Stimulated activated CD4-positive, alpha-beta T cell treated with anti-CD3 and anti-CD28 coated beads, Interleukin-4, amount 100 ng/mL, for 1 hour (primary cell): Measurements from ENCODE around the gene CPNE7.

Source experiments
- DNase-seq: peaks from one replicate; pipeline ENCODE4 v3.0.0-alpha.2; 2020

The CPNE7 gene

GRCh38 chr16:89607937-89608740 lies 32.6 kb downstream of the CPNE7 start:
- DNase-seq: no peak

DNA sequence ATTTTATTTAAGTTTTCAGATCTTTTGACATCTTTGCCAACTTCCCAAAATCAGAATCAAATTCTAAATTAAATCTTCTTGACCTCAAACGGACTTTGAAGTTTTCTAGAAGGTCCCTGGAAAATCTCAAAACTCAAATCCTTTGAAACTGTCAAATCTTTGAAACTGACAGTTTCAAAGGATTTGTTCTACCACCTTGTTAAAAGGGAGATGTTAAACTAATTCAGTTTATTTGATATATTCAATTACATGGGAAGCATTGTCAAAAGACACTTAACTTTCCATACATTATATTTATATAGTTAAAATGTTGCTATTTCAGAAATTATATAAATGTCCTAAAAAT lies 34.5 kb downstream of the CPNE7 start:
- DNase-seq: no peak

DNA sequence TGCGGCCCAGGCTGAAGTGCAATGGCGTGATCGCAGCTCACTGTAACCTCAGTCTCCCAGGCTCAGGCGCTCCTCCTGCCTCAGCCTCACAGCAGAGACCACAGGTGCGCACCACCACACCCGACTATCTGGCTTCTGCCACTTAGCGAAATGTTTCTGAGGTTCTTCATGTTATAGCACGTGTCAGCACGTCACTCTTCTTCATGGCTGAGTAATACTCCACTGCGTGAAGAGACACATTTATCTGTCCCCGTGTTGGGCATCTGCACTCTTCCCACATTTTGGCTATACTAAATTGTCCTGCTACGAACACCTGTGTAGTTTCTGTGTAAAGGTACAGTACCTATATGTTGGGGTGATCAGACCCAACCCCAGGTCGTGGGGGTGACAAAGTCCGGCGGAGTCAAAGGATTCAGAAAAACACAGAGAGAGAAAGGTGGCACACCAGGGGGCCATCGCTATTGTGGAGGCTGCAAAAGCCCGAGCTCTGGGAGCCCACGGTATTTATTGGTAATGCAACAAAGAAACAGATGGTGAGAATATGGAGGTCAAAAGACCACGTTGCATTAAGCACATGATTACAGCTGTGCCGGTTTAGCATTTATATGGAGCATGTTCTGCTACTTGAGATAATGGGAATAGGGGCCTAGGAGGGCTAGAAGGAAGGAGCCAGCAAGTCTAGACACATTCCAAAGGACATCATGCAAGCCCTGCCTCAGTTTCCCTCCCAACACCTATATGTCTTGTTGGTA lies 37.0 kb downstream of the CPNE7 start:
- DNase-seq: no peak

DNA sequence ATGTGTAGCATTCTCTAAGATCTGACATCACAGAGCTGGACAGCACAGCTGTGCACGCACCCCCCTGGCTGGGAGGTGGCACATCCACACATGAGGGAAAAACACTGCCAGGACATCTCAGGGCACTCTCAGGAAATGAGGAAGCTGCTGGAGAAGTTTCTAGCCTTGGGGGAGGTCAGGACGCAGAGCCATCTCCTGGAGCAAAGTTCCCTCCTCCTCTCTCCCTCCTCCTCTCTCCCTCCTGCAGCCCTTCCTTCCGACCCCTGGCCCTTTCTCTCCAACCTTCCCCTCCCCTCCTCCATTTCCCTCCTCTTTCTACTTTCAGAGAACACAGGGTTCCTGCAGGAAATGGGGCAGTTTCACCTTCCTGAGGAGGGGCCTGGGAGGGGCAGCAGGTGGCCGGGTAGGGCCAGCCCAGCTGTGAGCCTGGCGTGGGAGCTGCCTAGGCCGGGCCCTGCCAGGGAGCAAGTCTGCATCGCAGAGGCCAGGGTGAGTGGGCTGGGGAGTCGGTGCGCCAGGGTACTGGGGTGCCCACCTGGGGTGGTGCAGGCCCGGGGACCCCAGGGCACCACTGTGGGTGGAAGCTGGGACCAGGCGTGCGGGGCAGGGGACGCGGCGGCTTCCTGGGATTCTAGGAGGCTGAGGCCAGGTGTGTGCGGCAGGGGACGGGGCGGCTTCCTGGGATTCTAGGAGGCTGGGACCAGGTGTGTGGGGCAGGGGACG lies 37.8 kb downstream of the CPNE7 start, which contains the start of gene DPEP1:
TSS of gene DPEP1 (plus strand) at position 412 of the 723 bp plus-strand sequence. CDS start 16,769 bp downstream, outside the sequence.
- DNase-seq: no peak

DNA sequence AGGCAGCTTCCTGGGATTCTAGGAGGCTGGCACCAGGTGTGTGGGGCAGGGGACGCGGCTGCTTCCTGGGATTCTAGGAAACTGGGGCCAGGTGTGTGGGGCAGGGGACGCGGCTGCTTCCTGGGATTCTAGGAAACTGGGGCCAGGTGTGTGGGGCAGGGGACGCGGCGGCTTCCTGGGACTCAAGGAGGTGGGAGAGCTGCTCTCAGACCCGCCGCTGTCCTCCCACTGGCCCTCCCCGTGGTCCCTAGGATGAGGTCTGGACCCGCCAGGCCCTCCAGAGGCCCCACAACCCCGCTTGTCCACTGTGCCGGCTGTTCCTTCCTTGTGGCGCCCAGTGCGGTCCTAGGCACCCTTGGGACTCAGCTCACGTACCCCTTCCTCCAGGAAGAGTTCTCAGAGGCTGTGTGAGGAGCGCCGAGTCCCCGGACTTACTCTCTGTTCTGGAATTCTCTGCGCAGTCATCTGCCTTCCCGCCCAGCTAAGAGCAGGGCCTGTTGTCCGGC lies 38.4 kb downstream of the CPNE7 start:
- DNase-seq: no peak

- no peak for DNase-seq
These were observed 39.6 kb downstream of the CPNE7 start for GRCh38 chr16:89615176-89615575.

GRCh38 chr16:89615596-89616090 lies 40.1 kb downstream of the CPNE7 start:
- DNase-seq: peak; percentile 24

DNA sequence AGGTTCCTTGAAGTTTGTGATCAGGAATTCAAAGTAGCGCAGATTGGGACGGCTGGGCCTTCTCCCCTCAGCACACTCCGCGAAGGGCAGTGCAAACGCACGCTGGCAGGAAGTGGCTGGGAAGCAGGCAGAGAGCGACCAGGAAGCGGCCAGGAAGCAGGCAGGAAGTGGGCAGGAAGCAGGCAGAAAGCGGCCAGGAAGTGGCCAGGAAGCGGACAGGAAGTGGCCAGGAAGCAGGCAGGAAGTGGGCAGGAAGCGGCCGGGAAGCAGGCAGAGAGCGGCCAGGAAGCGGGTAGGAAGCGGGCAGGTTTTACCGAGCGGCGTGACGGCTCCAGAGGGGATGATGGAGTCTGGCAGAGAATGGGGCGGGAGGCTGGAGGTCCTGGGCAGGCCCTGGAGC lies 41.1 kb downstream of the CPNE7 start:
- DNase-seq: no peak

GRCh38 chr16:89617036-89617435 lies 41.5 kb downstream of the CPNE7 start:
- DNase-seq: no peak

DNA sequence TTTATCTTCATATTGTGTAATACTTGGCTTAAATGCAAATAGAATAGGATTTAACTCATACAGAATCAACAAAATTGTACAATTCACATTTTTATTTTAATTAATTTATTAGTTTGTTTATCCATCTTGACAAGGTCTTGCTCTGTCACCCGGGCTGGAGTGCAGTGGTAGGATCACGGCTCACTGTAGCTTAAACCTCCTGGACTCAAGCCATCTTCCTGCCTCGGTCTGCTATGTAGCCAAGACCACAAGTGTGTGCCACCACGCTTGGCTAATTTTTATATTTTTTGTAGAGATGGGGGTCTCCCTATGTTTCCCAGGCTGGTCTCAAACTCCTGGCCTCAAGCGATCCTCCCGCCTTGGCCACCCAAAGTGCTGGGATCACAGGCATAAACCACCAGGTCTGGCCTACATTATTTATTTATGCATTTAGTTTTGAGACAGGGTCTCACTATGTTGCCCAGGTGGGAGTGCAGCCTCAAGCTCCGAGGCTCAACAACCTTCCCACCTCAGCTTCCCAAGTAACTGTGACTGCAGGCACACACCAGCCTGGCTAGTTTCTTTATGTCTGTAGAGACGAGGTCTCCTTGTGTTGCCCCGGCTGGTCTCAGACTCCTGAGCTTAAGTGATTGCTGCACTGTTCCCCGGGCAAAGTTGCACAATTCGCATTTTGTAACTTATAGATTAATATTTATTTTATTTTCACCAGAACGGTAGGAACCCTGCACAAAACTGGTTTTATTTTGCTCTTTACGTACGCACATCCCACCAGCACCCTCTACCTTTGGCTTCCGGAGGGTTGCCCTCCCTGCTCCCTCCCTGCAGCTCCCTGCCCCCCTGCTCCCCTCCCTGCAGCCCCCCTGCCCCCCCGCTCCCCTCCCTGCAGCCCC lies 42.8 kb downstream of the CPNE7 start:
- no peak for DNase-seq

DNA sequence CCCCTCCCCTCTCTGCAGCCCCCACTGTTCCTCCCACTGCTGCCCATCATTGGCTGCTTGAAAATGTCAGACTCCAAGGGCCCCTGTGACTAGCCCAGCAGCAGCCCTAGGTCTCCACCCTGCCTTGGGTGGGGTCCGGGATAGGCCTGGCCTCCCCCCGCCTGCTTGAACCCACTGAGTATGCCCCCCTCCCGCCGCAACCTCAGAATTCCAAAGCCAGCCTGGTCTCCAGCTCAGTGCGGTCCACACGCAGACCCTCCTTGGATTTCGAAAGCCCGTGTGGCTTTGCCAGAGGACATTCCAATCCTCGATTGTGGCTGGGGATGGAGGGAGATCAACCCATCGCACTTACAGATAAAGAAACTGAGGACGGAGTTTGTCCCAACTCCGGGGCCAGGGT lies 44.3 kb downstream of the CPNE7 start:
- no peak for DNase-seq

DNA sequence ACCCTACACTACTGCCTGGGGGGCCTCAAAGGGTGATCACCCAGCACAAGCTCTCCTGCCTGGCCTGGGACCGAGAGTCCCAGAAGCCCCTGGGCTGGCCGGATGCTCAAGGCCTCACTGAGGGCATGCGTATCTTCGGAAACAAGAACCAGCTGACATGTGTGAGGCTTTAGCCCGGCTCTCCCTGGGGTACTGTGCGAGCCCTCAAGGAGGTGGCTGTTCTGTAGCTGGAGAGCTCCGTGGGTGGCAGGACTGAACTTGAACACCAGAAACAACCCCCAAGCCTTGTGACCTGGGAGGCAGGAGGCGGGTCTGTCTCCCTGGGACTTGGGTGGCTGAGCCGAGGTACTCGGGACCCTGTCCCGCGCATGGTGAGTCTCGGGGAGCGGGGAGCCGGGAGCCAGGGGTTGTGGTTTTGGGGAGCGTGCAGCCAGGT lies 44.9 kb downstream of the CPNE7 start:
- no peak for DNase-seq

- DNase-seq: no peak
These were observed 45.7 kb downstream of the CPNE7 start for GRCh38 chr16:89621136-89621697.

GRCh38 chr16:89621698-89622409 lies 46.3 kb downstream of the CPNE7 start:
- DNase-seq: no peak

DNA sequence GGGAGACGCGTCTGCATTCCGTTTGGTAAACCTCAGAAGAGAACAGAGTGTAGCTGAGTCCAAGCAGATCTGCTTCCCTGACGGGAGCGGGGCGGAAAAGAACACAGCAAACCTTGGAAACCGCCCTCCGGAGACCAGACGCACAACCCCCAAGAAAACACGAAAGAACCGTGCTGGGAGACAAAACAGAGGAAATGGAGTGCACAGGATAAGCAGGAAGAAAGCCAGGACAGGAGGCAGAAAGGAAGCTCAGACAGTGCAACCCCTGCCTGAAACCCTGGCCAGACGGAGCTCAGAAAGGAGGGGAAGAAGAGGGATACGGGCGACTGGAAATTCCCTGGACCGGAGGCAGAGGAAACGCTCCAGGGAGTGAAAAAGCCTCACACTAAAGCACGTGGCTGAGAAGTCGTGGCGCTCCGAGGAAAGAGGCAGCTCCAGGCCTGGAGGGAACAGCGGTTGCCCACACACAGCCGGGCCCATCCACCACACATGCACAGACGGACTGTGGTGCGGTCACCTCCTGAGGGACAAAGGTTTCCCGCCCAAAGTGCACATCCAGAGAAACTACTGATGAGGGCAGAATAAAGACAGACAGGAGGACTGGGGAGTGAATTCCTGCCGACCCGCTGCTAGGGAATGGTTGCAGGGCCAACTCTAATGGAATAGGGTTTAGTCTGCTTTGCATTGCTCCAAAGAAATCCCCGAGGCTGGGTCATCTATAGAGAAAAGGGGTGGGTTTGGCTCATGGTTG lies 48.1 kb downstream of the CPNE7 start:
- no peak for DNase-seq

- no peak for DNase-seq
These were observed 49.5 kb downstream of the CPNE7 start for GRCh38 chr16:89624777-89625761.

GRCh38 chr16:89629827-89630610 lies 54.5 kb downstream of the CPNE7 start:
- DNase-seq: no peak

GRCh38 chr16:89633064-89633631 lies 57.6 kb downstream of the CPNE7 start:
- DNase-seq: no peak
